T-helper 1 cell treated with Interleukin-12 subunit alpha and Interleukin-12 subunit beta and Interleukin-4 antibody, amounts not matched to agents 30 μg/mL and 1 μg/mL, for 36 hours (primary cell): ENCODE data around the gene IQCE.
"Not testable (repeated sequence)": the region's sequence is repeated elsewhere in the genome, so short reads cannot be mapped to it uniquely, and the experiment has no call there.

Experiments used
- H3K27ac Mint-ChIP-seq: one replicate; pipeline ENCODE4 v1.8.0; 2021; ENCODE audit warnings: mild to moderate bottlenecking, mixed read lengths
- H3K27me3 Mint-ChIP-seq: one replicate; pipeline ENCODE4 v1.8.0; 2021; ENCODE audit warnings: low read depth, mixed read lengths
- H3K36me3 Mint-ChIP-seq: one replicate; pipeline ENCODE4 v1.8.0; 2021; ENCODE audit warnings: low read depth, mixed read lengths
- H3K4me1 Mint-ChIP-seq: one replicate; pipeline ENCODE4 v1.8.0; 2021; ENCODE audit warnings: low read depth, mixed read lengths
- H3K4me3 Mint-ChIP-seq: one replicate; pipeline ENCODE4 v1.8.0; 2021; ENCODE audit warnings: mild to moderate bottlenecking, moderate library complexity, mixed read lengths
- H3K9me3 Mint-ChIP-seq: one replicate; pipeline ENCODE4 v1.8.0; 2021; ENCODE audit warnings: mixed read lengths

IQCE gene

GRCh38 chr7:2583798-2584580 lies 25.2 kb downstream of the IQCE start:
- Mint-ChIP-seq H3K27ac (no peak overlapping the region), H3K4me3 (no peak overlapping the region), H3K4me1 (no peaks in the 10 kb centered on the region)

GRCh38 chr7:2585446-2585845 lies 26.7 kb downstream of the IQCE start:
- Mint-ChIP-seq H3K9me3 (no peaks in the 10 kb centered on the region), H3K36me3 (no peaks in the 10 kb centered on the region), H3K4me3 (no peak overlapping the region), H3K27ac (no peak overlapping the region), H3K4me1 (no peaks in the 10 kb centered on the region), H3K27me3 (no peaks in the 10 kb centered on the region)

More at GRCh38 chr7:2583798-2584580, 25.2 kb downstream of the IQCE start:
- Mint-ChIP-seq H3K36me3 (no peaks in the 10 kb centered on the region), H3K9me3 (no peaks in the 10 kb centered on the region), H3K27me3 (no peaks in the 10 kb centered on the region)

GRCh38 chr7:2586326-2587020 lies 27.7 kb downstream of the IQCE start:
- no peaks in the 10 kb centered on the region for H3K4me1 Mint-ChIP-seq
- no peak overlapping the region for H3K4me3 Mint-ChIP-seq
- no peaks in the 10 kb centered on the region for H3K27me3 Mint-ChIP-seq
- H3K27ac Mint-ChIP-seq: no peak overlapping the region
- peaks cover 2% of the 10 kb centered on the region for H3K36me3 Mint-ChIP-seq
- no peaks in the 10 kb centered on the region for H3K9me3 Mint-ChIP-seq

GRCh38 chr7:2587134-2587533 lies 28.4 kb downstream of the IQCE start:
- Mint-ChIP-seq H3K36me3 (peaks cover 2% of the 10 kb centered on the region), H3K27ac (no peak overlapping the region), H3K27me3 (no peaks in the 10 kb centered on the region), H3K4me3 (no peak overlapping the region), H3K9me3 (no peaks in the 10 kb centered on the region), H3K4me1 (no peaks in the 10 kb centered on the region)

- Mint-ChIP-seq H3K9me3 (no peaks in the 10 kb centered on the region), H3K4me3 (no peak overlapping the region), H3K4me1 (no peaks in the 10 kb centered on the region), H3K27me3 (no peaks in the 10 kb centered on the region), H3K36me3 (peaks cover 2% of the 10 kb centered on the region), H3K27ac (no peak overlapping the region)
Observed at GRCh38 chr7:2587778-2588177, 29.0 kb downstream of the IQCE start.

GRCh38 chr7:2589341-2589740 lies 30.6 kb downstream of the IQCE start:
- no peaks in the 10 kb centered on the region for H3K27me3 Mint-ChIP-seq
- H3K4me1 Mint-ChIP-seq: no peaks in the 10 kb centered on the region
- no peaks in the 10 kb centered on the region for H3K9me3 Mint-ChIP-seq
- H3K4me3 Mint-ChIP-seq: no peak overlapping the region
- no peak overlapping the region for H3K27ac Mint-ChIP-seq
- peaks cover 2% of the 10 kb centered on the region for H3K36me3 Mint-ChIP-seq

- H3K27me3 Mint-ChIP-seq, H3K9me3 Mint-ChIP-seq, H3K4me1 Mint-ChIP-seq, H3K4me3 Mint-ChIP-seq, H3K27ac Mint-ChIP-seq, H3K36me3 Mint-ChIP-seq: not testable (repeated sequence)
Observed at GRCh38 chr7:2589941-2590340, 31.2 kb downstream of the IQCE start.

- peaks cover 8% of the 10 kb centered on the region for H3K36me3 Mint-ChIP-seq
- H3K27ac Mint-ChIP-seq: no peak overlapping the region
- H3K4me1 Mint-ChIP-seq: no peaks in the 10 kb centered on the region
- no peak overlapping the region for H3K4me3 Mint-ChIP-seq
- H3K27me3 Mint-ChIP-seq: no peaks in the 10 kb centered on the region
- no peaks in the 10 kb centered on the region for H3K9me3 Mint-ChIP-seq
Observed at GRCh38 chr7:2592375-2592865, 33.6 kb downstream of the IQCE start.

GRCh38 chr7:2593036-2593727 lies 34.4 kb downstream of the IQCE start:
- Mint-ChIP-seq H3K27ac (no peak overlapping the region), H3K27me3 (no peaks in the 10 kb centered on the region), H3K36me3 (peaks cover 8% of the 10 kb centered on the region), H3K4me1 (no peaks in the 10 kb centered on the region), H3K4me3 (no peak overlapping the region), H3K9me3 (no peaks in the 10 kb centered on the region)

- Mint-ChIP-seq H3K9me3 (no peaks in the 10 kb centered on the region), H3K27me3 (no peaks in the 10 kb centered on the region), H3K36me3 (peaks cover 8% of the 10 kb centered on the region), H3K27ac (no peak overlapping the region), H3K4me1 (no peaks in the 10 kb centered on the region), H3K4me3 (no peak overlapping the region)
Observed at GRCh38 chr7:2594599-2594998, 35.8 kb downstream of the IQCE start.

GRCh38 chr7:2595258-2595860 lies 36.6 kb downstream of the IQCE start:
- no peaks in the 10 kb centered on the region for H3K4me1 Mint-ChIP-seq
- no peak overlapping the region for H3K27ac Mint-ChIP-seq
- H3K36me3 Mint-ChIP-seq: peaks cover 8% of the 10 kb centered on the region
- no peak overlapping the region for H3K4me3 Mint-ChIP-seq
- no peaks in the 10 kb centered on the region for H3K9me3 Mint-ChIP-seq
- no peaks in the 10 kb centered on the region for H3K27me3 Mint-ChIP-seq

- Mint-ChIP-seq H3K4me1 (no peaks in the 10 kb centered on the region), H3K27ac (no peak overlapping the region), H3K27me3 (no peaks in the 10 kb centered on the region), H3K4me3 (no peak overlapping the region), H3K36me3 (peaks cover 6% of the 10 kb centered on the region), H3K9me3 (no peaks in the 10 kb centered on the region)
Observed at GRCh38 chr7:2596464-2597272, 37.9 kb downstream of the IQCE start.

- Mint-ChIP-seq H3K27ac (no peak overlapping the region), H3K4me3 (no peak overlapping the region), H3K4me1 (no peaks in the 10 kb centered on the region), H3K9me3 (no peaks in the 10 kb centered on the region), H3K36me3 (peaks cover 8% of the 10 kb centered on the region), H3K27me3 (no peaks in the 10 kb centered on the region)
Observed at GRCh38 chr7:2597273-2597640, 38.5 kb downstream of the IQCE start.
